K562 (cell line): ENCODE data around the gene LRP6. TPM values are rescaled to one million over a fixed set of nuclear protein-coding genes. Genes with fewer than 3 reads are reported as not detected.

Experiments used
- CHD7 ChIP-seq: fragments of 200-600 bp; sonication (generic); IDR thresholded peaks from one replicate; pipeline ENCODE4 v1.6.1; 2012; ENCODE audit warnings: mild to moderate bottlenecking, low read depth, low read length, inconsistent platforms
- HOXB6 ChIP-seq: fragments of 250-450 bp; sonication (Bioruptor Pico); IDR thresholded peaks from 2 replicates; pipeline ENCODE4 v1.5.1; 2022; ENCODE audit warnings: mild to moderate bottlenecking, borderline replicate concordance
- LCOR ChIP-seq: sonication (generic); formaldehyde crosslinking; IDR thresholded peaks from 2 replicates; pipeline ENCODE4 v1.8.0; 2022; ENCODE audit warnings: mild to moderate bottlenecking, missing genetic modification reagents
- MAX ChIP-seq: sonication (generic); formaldehyde crosslinking; IDR thresholded peaks from 2 replicates; pipeline ENCODE4 v1.9.0; 2022; ENCODE audit warnings: mild to moderate bottlenecking, missing genetic modification reagents
- POLR3A ChIP-seq: IDR thresholded peaks from 2 replicates; pipeline ENCODE4 v1.6.1; 2011; ENCODE audit warnings: borderline replicate concordance, mild to moderate bottlenecking, moderate library complexity; ENCODE audit not compliant: insufficient read length, insufficient read depth; ENCODE audit errors: extremely low read depth
- PYGO2 ChIP-seq: fragments of 450-650 bp; IDR thresholded peaks from 2 replicates; pipeline ENCODE4 v1.6.1; 2016; ENCODE audit warnings: mild to moderate bottlenecking, missing genetic modification characterization, moderate library complexity, missing compliant biosample characterization
- TAF7 ChIP-seq: fragments of 450-650 bp; IDR thresholded peaks from 2 replicates; pipeline ENCODE4 v1.6.1; 2016; ENCODE audit warnings: missing genetic modification characterization, missing compliant biosample characterization
- polyA plus RNA-seq, 8 experiments: library from polyadenylated mRNA; depleted of rRNA in 4 of 8; stranded (reverse) in 5 of 8; unstranded in 3 of 8; fragments of >200 nt; fragmentation: Nextera tagmentation in 2 of 8; fragmentation: Illumina TruSeq in 1 of 8; extraction: Ambion mirVana in 2 of 8; extraction: Trizol in 1 of 8; gene quantifications; 2 replicates each; pipeline versions ENCODE4 v1.2.1 to v1.2.3, GENCODE V29; 2011 to 2014; ENCODE audit warnings: inconsistent platforms in 1 of 8, missing spikeins in 1 of 8
- total RNA-seq, 7 experiments: library from RNA; depleted of rRNA in 6 of 7; stranded (reverse); fragments of >200 nt in 6 of 7; fragmentation: Illumina TruSeq in 2 of 7; extraction: Trizol in 2 of 7; gene quantifications; 2 replicates each; pipeline versions ENCODE4 v1.2.1 to v1.2.3, GENCODE V29; 2011 to 2021; ENCODE audit warnings: low replicate concordance in 1 of 7

Gene LRP6
- total and polyA plus RNA-seq, 9 of the 15 experiments (the other 6 are each of a cell fraction or from before 2014, with no cell fraction given): 3.0 to 17.0 (median 10.8) TPM

- TF ChIP-seq CHD7: no peak
- TF ChIP-seq PYGO2 (tag): no peak
- TF ChIP-seq HOXB6 (CRISPR knock-in tag): no peak
- TF ChIP-seq TAF7 (tag): no peak
- no peak for TF ChIP-seq POLR3A
- no peak for TF ChIP-seq MAX
- TF ChIP-seq LCOR: no peak
Observed at GRCh38 chr12:12254553-12254952, 12.3 kb downstream of the LRP6 start (continued).
